K562 (cell line): ENCODE data around the gene ART4. TPM values are rescaled to one million over a fixed set of nuclear protein-coding genes. Genes with fewer than 3 reads are reported as not detected.

ENCODE experiments used
- ATAC-seq: fragments of 200-7000 bp; cut with Tn5 transposase; 3 replicates; pipeline ENCODE4 v1.9.1; 2020; ENCODE audit warnings: moderate library complexity
- BruUV-seq: library from RNA; stranded (reverse); fragments of 400-500 nt; replicated peaks from 2 replicates; lab custom pipeline; 2021; lab: Mats Ljungman, UMichigan
- CTCF ChIA-PET: fragments of 300-600 bp; formaldehyde crosslinking; extraction: SDS; loops from one replicate; lab custom pipeline; 2021; ENCODE audit warnings: low intra/inter-chr PET ratio; lab: Yijun Ruan, JAX
- POLR2A ChIA-PET: fragments of 300-600, 350-650 bp; sonication (Branson Sonifier 250); formaldehyde crosslinking; extraction: SDS; loops from one replicate; lab custom pipeline; 2021; ENCODE audit warnings: antibody characterized with exemption, inconsistent platforms; lab: Yijun Ruan, JAX
- DNase-seq, 4 experiments: peaks; one replicate each; pipeline versions ENCODE4 v3.0.0 to v3.0.0-alpha.2; 2011 to 2018; ENCODE audit warnings: low spot score in 3 of 4, mixed read lengths in 3 of 4; ENCODE audit errors: extremely low read depth in 1 of 4
- FAIRE-seq: peaks from 2 replicates; lab custom pipeline; 2011; peaks lifted over from hg19 to GRCh38; lab: Jason Lieb, UNC
- H2AFZ ChIP-seq: 2 replicates; pipeline ENCODE4 v1.6.0; 2011; ENCODE audit warnings: low read depth, low read length, control low read depth, inconsistent platforms
- H3K27ac ChIP-seq: fragments of 200-600 bp; 3 replicates; pipeline ENCODE4 v1.8.0; 2011; ENCODE audit warnings: low read depth, mild to moderate bottlenecking, control low read depth, inconsistent platforms, low read length, moderate library complexity, mixed read lengths; ENCODE audit errors: extremely low read depth
- H3K27me3 ChIP-seq, 2 experiments: fragments of 300-600 bp in 1 of 2; 2 replicates in 1 of 2; 3 replicates in 1 of 2; pipeline versions ENCODE4 v1.6.0 to v1.8.0; 2011; ENCODE audit warnings: inconsistent platforms in 2 of 2, low read length in 2 of 2, mild to moderate bottlenecking in 1 of 2, mixed read lengths in 1 of 2, moderate library complexity in 1 of 2; ENCODE audit not compliant: control insufficient read depth in 2 of 2, insufficient read depth in 2 of 2
- H3K36me3 ChIP-seq: fragments of 300-600 bp; 3 replicates; pipeline ENCODE4 v1.8.0; 2011; ENCODE audit warnings: mild to moderate bottlenecking, low read length, inconsistent platforms; ENCODE audit not compliant: control insufficient read depth, insufficient read depth
- H3K4me1 ChIP-seq, 2 experiments: fragments of 200-600 bp in 1 of 2; replicated peaks in 1 of 2; 2 replicates in 1 of 2; 3 replicates in 1 of 2; pipeline versions ENCODE4 v1.5.1 to v1.8.0; 2011; ENCODE audit warnings: inconsistent platforms in 2 of 2, low read length in 2 of 2, mild to moderate bottlenecking in 1 of 2, mixed read lengths in 1 of 2, moderate library complexity in 1 of 2; ENCODE audit not compliant: control insufficient read depth in 2 of 2, insufficient read depth in 2 of 2
- H3K4me2 ChIP-seq: 2 replicates; pipeline ENCODE4 v1.6.1; 2011; ENCODE audit warnings: low read length, control low read depth, inconsistent platforms, mixed read lengths; ENCODE audit not compliant: insufficient read depth
- H3K4me3 ChIP-seq: fragments of 200-600 bp; sonication (generic), shearing (Covaris generic); 2 replicates; pipeline ENCODE4 v1.5.1; 2016; ENCODE audit warnings: control low read depth, inconsistent platforms
- H3K79me2 ChIP-seq: fragments of 200-600 bp; 3 replicates; pipeline ENCODE4 v1.8.0; 2011; ENCODE audit warnings: low read length, inconsistent platforms; ENCODE audit not compliant: control insufficient read depth, insufficient read depth
- H3K9ac ChIP-seq, 2 experiments: 2 replicates each; pipeline versions ENCODE4 v1.6.0 to v1.6.1; 2011; ENCODE audit warnings: low read depth in 2 of 2, low read length in 2 of 2, control low read depth in 1 of 2, inconsistent platforms in 1 of 2, mild to moderate bottlenecking in 1 of 2, mixed read lengths in 1 of 2; ENCODE audit not compliant: insufficient read depth in 1 of 2
- H3K9me1 ChIP-seq: one replicate; pipeline ENCODE4 v1.6.0; 2011; ENCODE audit warnings: inconsistent platforms, mild to moderate bottlenecking, low read length, moderate library complexity; ENCODE audit not compliant: control insufficient read depth, insufficient read depth
- H3K9me3 ChIP-seq: replicated peaks from 2 replicates; pipeline ENCODE4 v1.5.1; 2011; ENCODE audit warnings: low read depth, low read length, inconsistent platforms; ENCODE audit not compliant: control insufficient read depth, insufficient read depth
- H4K20me1 ChIP-seq: replicated peaks from 2 replicates; pipeline ENCODE4 v1.6.1; 2011; ENCODE audit warnings: low read length, inconsistent platforms, mixed read lengths; ENCODE audit not compliant: control insufficient read depth, insufficient read depth
- BCOR ChIP-seq: fragments of 450-650 bp; IDR thresholded peaks from 2 replicates; pipeline ENCODE4 v1.6.1; 2016
- DDX20 ChIP-seq: fragments of 450-650 bp; IDR thresholded peaks from 2 replicates; pipeline ENCODE4 v1.6.1; 2016; ENCODE audit warnings: missing genetic modification characterization, low read depth, mild to moderate bottlenecking, missing compliant biosample characterization, moderate library complexity
- ERF ChIP-seq: fragments of 450-650 bp; formaldehyde crosslinking; IDR thresholded peaks from 2 replicates; pipeline ENCODE4 v1.4.0; 2020; ENCODE audit warnings: mild to moderate bottlenecking, mixed read lengths
- FOSL1 ChIP-seq: fragments of 200-800 bp; sonication (Bioruptor generic); conservative IDR thresholded peaks from 2 replicates; pipeline ENCODE4 v1.6.1; 2016; ENCODE audit warnings: missing genetic modification characterization, missing compliant biosample characterization
- HMGN3 ChIP-seq: IDR thresholded peaks from 2 replicates; pipeline ENCODE4 v1.6.1; 2011; ENCODE audit warnings: borderline replicate concordance, low read depth, mild to moderate bottlenecking, mixed read lengths, low read length; ENCODE audit not compliant: insufficient read length; ENCODE audit errors: extremely low read depth
- JUND ChIP-seq, 2 experiments: IDR thresholded peaks; 2 replicates in 1 of 2; 3 replicates in 1 of 2; pipeline ENCODE4 v1.6.1; 2011; ENCODE audit warnings: borderline replicate concordance in 2 of 2, low read depth in 2 of 2, low read length in 2 of 2, improper control_type of control experiment in 1 of 2, missing biosample characterization in 1 of 2, missing genetic modification characterization in 1 of 2, missing genetic modification reagents in 1 of 2
- KLF13 ChIP-seq: fragments of 450-650 bp; IDR thresholded peaks from 2 replicates; pipeline ENCODE4 v1.6.1; 2016; ENCODE audit warnings: missing genetic modification characterization, low read depth, mild to moderate bottlenecking, missing compliant biosample characterization, moderate library complexity, borderline replicate concordance
- MAFK ChIP-seq: IDR thresholded peaks from 2 replicates; pipeline ENCODE4 v1.6.1; 2011; ENCODE audit warnings: low read length, improper control_type of control experiment
- MCM3 ChIP-seq: fragments of 450-650 bp; IDR thresholded peaks from 2 replicates; pipeline ENCODE4 v1.6.1; 2016
- NCOR1 ChIP-seq: fragments of 450-650 bp; IDR thresholded peaks from 2 replicates; pipeline ENCODE4 v1.6.1; 2016; ENCODE audit warnings: mild to moderate bottlenecking, moderate library complexity
- NRF1 ChIP-seq, 2 experiments: fragments of 450-650 bp; IDR thresholded peaks in 1 of 2; conservative IDR thresholded peaks in 1 of 2; 2 replicates each; pipeline ENCODE4 v1.6.1; 2014; ENCODE audit warnings: mild to moderate bottlenecking in 2 of 2
- PHTF2 ChIP-seq: fragments of 250-450 bp; sonication (Bioruptor Pico); IDR thresholded peaks from 2 replicates; pipeline ENCODE4 v1.5.0; 2021; ENCODE audit warnings: mild to moderate bottlenecking
- POLR2B ChIP-seq: fragments of 450-650 bp; IDR thresholded peaks from 2 replicates; pipeline ENCODE4 v1.6.1; 2018; ENCODE audit warnings: low read depth; ENCODE audit not compliant: partially characterized antibody
- SMARCA4 ChIP-seq: fragments of 450-650 bp; IDR thresholded peaks from 2 replicates; pipeline ENCODE4 v1.6.1; 2016
- TFAM ChIP-seq: fragments of 250-450 bp; sonication (Bioruptor Pico); conservative IDR thresholded peaks from 2 replicates; pipeline ENCODE4 v1.5.0; 2021; ENCODE audit warnings: mild to moderate bottlenecking, moderate library complexity
- TSC22D4 ChIP-seq: fragments of 450-650 bp; IDR thresholded peaks from 2 replicates; pipeline ENCODE4 v1.6.1; 2016; ENCODE audit warnings: missing genetic modification characterization, missing biosample characterization, control low read depth
- ZKSCAN8 ChIP-seq: fragments of 200-800 bp; sonication (Bioruptor generic); IDR thresholded peaks from 2 replicates; pipeline ENCODE4 v1.6.1; 2016; ENCODE audit warnings: missing genetic modification characterization, missing compliant biosample characterization
- ZNF146 ChIP-seq: IDR thresholded peaks from one replicate; pipeline ENCODE4 v1.6.1; 2018; ENCODE audit warnings: missing compliant biosample characterization; ENCODE audit not compliant: unreplicated experiment
- ZNF253 ChIP-seq: fragments of 250-450 bp; sonication (Bioruptor Pico); conservative IDR thresholded peaks from 2 replicates; pipeline ENCODE4 v1.6.1; 2021; ENCODE audit warnings: mild to moderate bottlenecking
- ZNF586 ChIP-seq: fragments of 450-650 bp; formaldehyde crosslinking; conservative IDR thresholded peaks from 2 replicates; pipeline ENCODE4 v1.4.0; 2020; ENCODE audit warnings: mild to moderate bottlenecking, moderate library complexity
- WGBS: fragments of 100-300 bp; shearing (Covaris generic); methylation state at CpG from one replicate; pipeline ENCODE4 v1.1.6; 2016; ENCODE audit warnings: low coverage, mixed read lengths; ENCODE audit not compliant: insufficient coverage; ENCODE audit errors: missing lambda C conversion rate; 5-methylcytosine and 5-hydroxymethylcytosine counted together
- in situ Hi-C: fragments of 300-500 bp; cut with MboI; formaldehyde crosslinking; loops from 4 replicates; pipeline ENCODE4 v1.15.0; 2018; ENCODE audit warnings: inconsistent platforms, mixed read lengths
- intact Hi-C: fragments of 100-400 bp; cut with micrococcal nuclease; formaldehyde crosslinking; loops from 2 replicates; pipeline ENCODE4 v1.14.2; 2022
- polyA plus RNA-seq, 8 experiments: library from polyadenylated mRNA; depleted of rRNA in 4 of 8; stranded (reverse) in 5 of 8; unstranded in 3 of 8; fragments of >200 nt; fragmentation: Nextera tagmentation in 2 of 8; fragmentation: Illumina TruSeq in 1 of 8; extraction: Ambion mirVana in 2 of 8; extraction: Trizol in 1 of 8; gene quantifications; 2 replicates each; pipeline versions ENCODE4 v1.2.1 to v1.2.3, GENCODE V29; 2011 to 2014; ENCODE audit warnings: inconsistent platforms in 1 of 8, missing spikeins in 1 of 8
- total RNA-seq, 7 experiments: library from RNA; depleted of rRNA in 6 of 7; stranded (reverse); fragments of >200 nt in 6 of 7; fragmentation: Illumina TruSeq in 2 of 7; extraction: Trizol in 2 of 7; gene quantifications; 2 replicates each; pipeline versions ENCODE4 v1.2.1 to v1.2.3, GENCODE V29; 2011 to 2021; ENCODE audit warnings: low replicate concordance in 1 of 7

Gene ART4
- total and polyA plus RNA-seq, 9 of the 15 experiments (the other 6 are each of a cell fraction or from before 2014, with no cell fraction given), result 0.07 TPM; not detected in 8

DNA sequence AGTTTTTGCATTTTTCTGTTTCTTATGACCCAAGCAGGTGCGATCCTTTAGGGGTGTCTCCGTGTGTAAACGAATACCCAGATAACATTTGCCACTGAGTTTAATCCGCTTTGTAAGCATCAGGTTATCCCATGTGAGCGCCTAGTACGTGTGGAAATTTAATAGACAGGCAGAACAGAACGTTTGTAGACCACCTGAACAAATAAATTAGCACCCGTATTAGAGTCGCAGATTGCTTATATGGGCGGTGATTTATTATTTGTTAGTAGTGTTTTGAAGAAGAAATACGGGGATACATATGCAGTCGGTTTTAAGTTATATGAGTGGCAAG, 39.5 kb downstream of the ART4 start (continued):
- TF ChIP-seq ZNF146 (CRISPR knock-in tag) (no peak), TFAM (CRISPR knock-in tag) (no peak), NCOR1 (no peak), POLR2B (peak; percentile 2), FOSL1 (tag) (no peak), TSC22D4 (no peak), SMARCA4 (0 out of 2 replicates have a peak, but pooled peaks have one; percentile 18)
- TF ChIP-seq, all 486 proteins: peak for 4

DNA sequence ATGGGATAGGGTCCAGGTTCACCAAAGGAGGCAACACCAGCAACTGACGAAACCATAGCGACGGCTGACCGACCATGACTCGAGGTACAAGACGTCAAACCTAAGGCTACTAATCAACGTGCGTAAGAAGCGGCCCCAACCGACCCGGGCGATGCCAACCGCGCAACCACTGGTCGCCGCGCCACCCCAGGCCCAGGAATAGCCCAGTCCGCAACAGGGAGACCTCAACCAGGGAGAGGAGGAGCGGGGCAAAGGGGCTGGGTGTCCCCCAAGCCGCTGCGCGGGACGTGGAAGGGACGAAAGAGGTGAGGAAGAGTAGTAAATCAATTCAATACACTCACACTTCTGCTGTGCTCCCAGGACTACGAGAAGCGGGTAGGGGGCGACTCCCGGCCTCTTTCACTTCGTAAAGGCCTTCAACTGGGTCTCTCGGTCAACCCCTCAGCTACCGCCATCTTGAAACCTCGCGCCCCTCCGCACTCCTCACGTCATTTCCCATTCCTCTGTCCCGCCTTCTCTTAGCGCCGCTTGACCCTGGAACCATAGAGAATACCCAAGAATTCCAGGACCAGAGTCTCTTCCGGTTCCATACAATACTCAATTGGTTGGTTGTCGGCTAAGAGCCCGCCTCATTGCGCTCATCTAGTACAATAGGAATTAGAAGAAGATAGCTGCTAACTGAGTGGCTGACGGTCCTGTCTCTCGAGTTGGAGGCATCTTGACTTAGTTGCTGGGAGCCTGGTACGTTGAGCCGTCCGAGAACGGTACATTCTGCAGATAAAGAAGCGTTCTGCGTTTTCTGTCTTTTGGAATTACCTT, 40.1 kb downstream of the ART4 start, which contains the start of the genes C12orf60 and WBP11:
TSS of gene C12orf60 (plus strand) at position 660 of the 819 bp plus-strand sequence. CDS start 19,266 bp downstream, outside the sequence.
TSS of gene WBP11 (minus strand) at position 468 of the 819 bp plus-strand sequence. CDS start 2,095 bp downstream, outside the sequence.
- Histone ChIP-seq H3K9ac (peak within 1 kb of the TSS; percentile 85 to 95), H3K9me1 (no peaks in the 10 kb centered on the region), H3K36me3 (peaks cover 30% of the 10 kb centered on the region), H3K79me2 (peaks cover 45% of the 10 kb centered on the region), H3K27me3 (no peaks in the 10 kb centered on the region), H2AFZ (peak within 1 kb of the TSS; percentile 91), H3K27ac (peak within 1 kb of the TSS; percentile 80), H3K4me2 (peak within 1 kb of the TSS; percentile 94), H3K4me3 (peak within 1 kb of the TSS; percentile 90), H4K20me1 (no peaks in the 10 kb centered on the region), H3K4me1 (no peaks in the 10 kb centered on the region), H3K9me3 (no peaks in the 10 kb centered on the region)
- ChIA-PET POLR2A (interaction anchor here (0.6 to 1.2 kb wide), 4 partner anchors 10 to 274 kb away, joined by 3 to 4 read pairs (median 4); partner anchors contain the start of gene SMCO3), CTCF (no interaction called here)
- FAIRE-seq, result peak; percentile 99
- TSS peak; percentile 57 for BruUV-seq
- intact Hi-C loops, result loop anchor here (5.0 kb wide), 1 partner anchor 39 kb away; the partner anchor contains the start of gene ART4
- under 1% methylated on average over 45 of the region's 50 CpGs for WGBS
- peak; percentile 99 for ATAC-seq
- DNase-seq, result peak; percentile 67 to 94 (median 80)
- in situ Hi-C loops, result loop anchor here (25.0 kb wide), 1 partner anchor 1084 kb away; the partner anchor contains the start of gene STRAP
- no peak for TF ChIP-seq KLF13
- no peak for TF ChIP-seq BCOR
- no peak for TF ChIP-seq PHTF2 (CRISPR knock-in tag)
- no peak for TF ChIP-seq MAFK
- TF ChIP-seq NRF1 (conservative IDR thresholded peaks at IDR 0.05 in 1 of 2, IDR thresholded peaks at IDR 0.05 in 1 of 2), result peak in 1 of 2 experiments; percentile 45; a peak in 2 of 4 replicates
- no peak for TF ChIP-seq ZNF253 (CRISPR knock-in tag)
- TF ChIP-seq ERF (CRISPR knock-in tag), result no peak
- TF ChIP-seq DDX20, result no peak
- TF ChIP-seq ZKSCAN8 (CRISPR knock-in tag), result no peak
- no peak for TF ChIP-seq HMGN3
- no peak for TF ChIP-seq MCM3
- TF ChIP-seq JUND (IDR thresholded peaks at IDR 0.05; ENCODE audit: borderline replicate concordance, low read depth, low read length), result no peak; the same call in 1 of the 2 replicates
- TF ChIP-seq JUND (tag; IDR thresholded peaks at IDR 0.05; ENCODE audit: borderline replicate concordance, low read depth, low read length), result no peak
- no peak for TF ChIP-seq ZNF586 (CRISPR knock-in tag)
